Mesothelial cell of epicardium (in vitro differentiated cells): Measurements from ENCODE around the gene OR52B6. TPM values are rescaled to one million over a fixed set of nuclear protein-coding genes. Genes with fewer than 3 reads are reported as not detected.
A peak's percentile ranks its signal among the peaks of the same experiment; 100 is the strongest.

Source experiments
- DNase-seq, 2 experiments: peaks; one replicate each; pipeline ENCODE4 v3.0.0; 2021; ENCODE audit warnings: low spot score in 2 of 2; ENCODE audit not compliant: unreplicated experiment in 2 of 2
- H3K27ac Mint-ChIP-seq: 2 replicates; pipeline ENCODE4 v1.8.0; 2021; ENCODE audit warnings: mixed read lengths
- H3K27me3 Mint-ChIP-seq: 2 replicates; pipeline ENCODE4 v1.8.0; 2021; ENCODE audit warnings: low read depth, mixed read lengths
- H3K36me3 Mint-ChIP-seq: 2 replicates; pipeline ENCODE4 v1.8.0; 2021; ENCODE audit warnings: mixed read lengths
- H3K4me1 Mint-ChIP-seq: 2 replicates; pipeline ENCODE4 v1.8.0; 2021; ENCODE audit warnings: mixed read lengths
- H3K4me3 Mint-ChIP-seq: 2 replicates; pipeline ENCODE4 v1.8.0; 2021; ENCODE audit warnings: mild to moderate bottlenecking, moderate library complexity, mixed read lengths
- H3K9me3 Mint-ChIP-seq: 2 replicates; pipeline ENCODE4 v1.8.0; 2021; ENCODE audit warnings: mixed read lengths
- CTCF ChIP-seq: fragments of 200-600 bp; sonication (generic); IDR thresholded peaks from one replicate; pipeline ENCODE4 v1.5.0; 2021; ENCODE audit warnings: antibody characterized with exemption; ENCODE audit not compliant: unreplicated experiment
- total RNA-seq: library from RNA; stranded (reverse); gene quantifications from 3 replicates; pipeline ENCODE4 v1.2.1, GENCODE V29; 2021

OR52B6 gene
- total RNA-seq, 1 donor from 2014 or later = not detected

- H3K9me3 Mint-ChIP-seq = no peaks in the 10 kb centered on the region
- no peak for DNase-seq
- no peaks in the 10 kb centered on the region for H3K36me3 Mint-ChIP-seq
- peaks cover 32% of the 10 kb centered on the region for H3K4me1 Mint-ChIP-seq
- H3K27me3 Mint-ChIP-seq = no peaks in the 10 kb centered on the region
- TF ChIP-seq CTCF = no peak
- H3K4me3 Mint-ChIP-seq = no peak overlapping the region
- peak overlapping the region; percentile 97 for H3K27ac Mint-ChIP-seq
These were observed 40.2 kb downstream of the OR52B6 start for GRCh38 chr11:5620651-5621521.

- H3K27ac Mint-ChIP-seq = peak overlapping the region; percentile 97
- H3K4me3 Mint-ChIP-seq = no peak overlapping the region
- DNase-seq = no peak
- H3K4me1 Mint-ChIP-seq = peaks cover 36% of the 10 kb centered on the region
- no peaks in the 10 kb centered on the region for H3K9me3 Mint-ChIP-seq
- no peaks in the 10 kb centered on the region for H3K27me3 Mint-ChIP-seq
- TF ChIP-seq CTCF = no peak
- peaks cover 2% of the 10 kb centered on the region for H3K36me3 Mint-ChIP-seq
These were observed 40.9 kb downstream of the OR52B6 start for GRCh38 chr11:5621580-5621979.

- DNase-seq = no peak
- Mint-ChIP-seq H3K9me3 (no peaks in the 10 kb centered on the region), H3K36me3 (peaks cover 2% of the 10 kb centered on the region), H3K4me1 (peaks cover 36% of the 10 kb centered on the region), H3K27me3 (no peaks in the 10 kb centered on the region), H3K27ac (no peak overlapping the region), H3K4me3 (no peak overlapping the region)
- no peak for TF ChIP-seq CTCF
These were observed 42.1 kb downstream of the OR52B6 start for GRCh38 chr11:5622802-5623201.

- Mint-ChIP-seq H3K36me3 (peaks cover 4% of the 10 kb centered on the region), H3K4me3 (peak within 1 kb of the TSS; percentile 75), H3K27me3 (no peaks in the 10 kb centered on the region), H3K9me3 (no peaks in the 10 kb centered on the region), H3K27ac (peak within 1 kb of the TSS; percentile 79), H3K4me1 (peaks cover 36% of the 10 kb centered on the region)
- no peak for DNase-seq
- no peak for TF ChIP-seq CTCF
These were observed 44.0 kb downstream of the OR52B6 start, which contains the start of gene TRIM34 for GRCh38 chr11:5624489-5625279. Gene TRIM34, plus strand, starts transcription at chr11:5625001. Its CDS starts 7,331 bp downstream, at chr11:5632332.

- H3K9me3 Mint-ChIP-seq = peaks cover 2% of the 10 kb centered on the region
- peak overlapping the region; percentile 75 for H3K4me3 Mint-ChIP-seq
- no peaks in the 10 kb centered on the region for H3K27me3 Mint-ChIP-seq
- peak overlapping the region; percentile 63 for H3K27ac Mint-ChIP-seq
- peaks cover 36% of the 10 kb centered on the region for H3K4me1 Mint-ChIP-seq
- TF ChIP-seq CTCF = no peak
- peaks cover 6% of the 10 kb centered on the region for H3K36me3 Mint-ChIP-seq
- no peak for DNase-seq
These were observed 44.6 kb downstream of the OR52B6 start for GRCh38 chr11:5625281-5625680.
